GM13976 (cell line): Measurements from ENCODE around the gene MBNL3.

Experiments
- DNase-seq: peaks from one replicate; pipeline ENCODE4 v3.0.0; 2012; ENCODE audit warnings: low spot score
- CTCF ChIP-seq: IDR thresholded peaks from 2 replicates; pipeline ENCODE4 v1.5.1; 2012; ENCODE audit warnings: borderline replicate concordance, mild to moderate bottlenecking; ENCODE audit not compliant: insufficient read depth; ENCODE audit errors: extremely low read depth, missing control alignments, control extremely low read depth
- in situ Hi-C: fragments of 300-500 bp; cut with MboI; formaldehyde crosslinking; loops from one replicate; pipeline ENCODE4 v1.12.0; 2022; ENCODE audit warnings: low sequenced_read_pairs, mixed read lengths, inconsistent platforms; ENCODE audit not compliant: unreplicated experiment

Gene MBNL3

GRCh38 chrX:132444936-132445335 lies 43.9 kb downstream of the MBNL3 start:
- in situ Hi-C loops: no loop called here
- DNase-seq: no peak
- TF ChIP-seq CTCF: no peak

GRCh38 chrX:132443196-132444135 lies 45.4 kb downstream of the MBNL3 start:
- no peak for TF ChIP-seq CTCF
- in situ Hi-C loops: no loop called here
- DNase-seq: no peak

- in situ Hi-C loops: no loop called here
- DNase-seq: no peak
- no peak for TF ChIP-seq CTCF
These were observed 46.1 kb downstream of the MBNL3 start for GRCh38 chrX:132442691-132443090.

- DNase-seq: no peak
- TF ChIP-seq CTCF: no peak
- in situ Hi-C loops: no loop called here
These were observed 53.6 kb downstream of the MBNL3 start for GRCh38 chrX:132435222-132435621.

GRCh38 chrX:132433551-132433950 lies 55.3 kb downstream of the MBNL3 start:
- no peak for DNase-seq
- in situ Hi-C loops: no loop called here
- no peak for TF ChIP-seq CTCF

- in situ Hi-C loops: no loop called here
- no peak for DNase-seq
- TF ChIP-seq CTCF: no peak
These were observed 55.8 kb downstream of the MBNL3 start for GRCh38 chrX:132433001-132433400.
